Mucosa of descending colon (tissue), 3 donors: ENCODE data around the gene SMAD6. TPM values are rescaled to one million over a fixed set of nuclear protein-coding genes. Genes with fewer than 3 reads are reported as not detected.

Experiments used
- ATAC-seq: fragments of 200-7000 bp; cut with Tn5 transposase; one replicate; pipeline ENCODE4 v1.9.1; 2020; ENCODE audit warnings: mild to moderate bottlenecking, moderate library complexity
- DNase-seq, 3 donors: peaks; one replicate each; pipeline ENCODE4 v3.0.0-alpha.2; 2020
- H3K36me3 ChIP-seq: fragments of 200-600 bp; one replicate; pipeline ENCODE4 v1.8.0; 2021; ENCODE audit warnings: low read depth, mild to moderate bottlenecking
- H3K4me1 ChIP-seq: fragments of 200-600 bp; one replicate; pipeline ENCODE4 v1.8.0; 2021; ENCODE audit warnings: low read depth, mild to moderate bottlenecking
- H3K4me3 ChIP-seq: fragments of 200-600 bp; one replicate; pipeline ENCODE4 v1.8.0; 2021; ENCODE audit warnings: mild to moderate bottlenecking
- H3K9me3 ChIP-seq: fragments of 200-600 bp; one replicate; pipeline ENCODE4 v1.8.0; 2021; ENCODE audit warnings: mild to moderate bottlenecking
- intact Hi-C, 2 donors: fragments of 100-400 bp; cut with DNase I in 1 of 2; cut with micrococcal nuclease in 1 of 2; formaldehyde crosslinking; loops; one replicate each; pipeline versions ENCODE4 v1.11.0 to v1.11.1; 2022; cut with DNase I, micrococcal nuclease
- total RNA-seq, 3 donors: library from RNA; stranded (reverse); fragmentation: NEBNext Ultra II Directional in 2 of 3; extraction: Animal tissue kit (Norgen Biotek cat#: 25700) in 2 of 3; gene quantifications; one replicate each; pipeline versions ENCODE4 v1.2.1 to v1.2.4, GENCODE V29; 2021 to 2023
- TF ChIP-seq, protein P1 (sequence below): fragments of 200-600 bp; IDR thresholded peaks from one replicate; pipeline ENCODE4 v1.8.0; 2022; ENCODE audit warnings: antibody characterized with exemption, mild to moderate bottlenecking
- donor health status: DM: no; HTN: no; CAD: no; lungs with moderate emphysema.
- donor health status: DM: no; HTN: no; CAD: no.
- donor health status: DM: no; HTN: yes; CAD: no.

Gene SMAD6
- total RNA-seq, 3 donors from 2014 or later, result 11.5 to 18.5 (median 12.8) TPM

DNA sequence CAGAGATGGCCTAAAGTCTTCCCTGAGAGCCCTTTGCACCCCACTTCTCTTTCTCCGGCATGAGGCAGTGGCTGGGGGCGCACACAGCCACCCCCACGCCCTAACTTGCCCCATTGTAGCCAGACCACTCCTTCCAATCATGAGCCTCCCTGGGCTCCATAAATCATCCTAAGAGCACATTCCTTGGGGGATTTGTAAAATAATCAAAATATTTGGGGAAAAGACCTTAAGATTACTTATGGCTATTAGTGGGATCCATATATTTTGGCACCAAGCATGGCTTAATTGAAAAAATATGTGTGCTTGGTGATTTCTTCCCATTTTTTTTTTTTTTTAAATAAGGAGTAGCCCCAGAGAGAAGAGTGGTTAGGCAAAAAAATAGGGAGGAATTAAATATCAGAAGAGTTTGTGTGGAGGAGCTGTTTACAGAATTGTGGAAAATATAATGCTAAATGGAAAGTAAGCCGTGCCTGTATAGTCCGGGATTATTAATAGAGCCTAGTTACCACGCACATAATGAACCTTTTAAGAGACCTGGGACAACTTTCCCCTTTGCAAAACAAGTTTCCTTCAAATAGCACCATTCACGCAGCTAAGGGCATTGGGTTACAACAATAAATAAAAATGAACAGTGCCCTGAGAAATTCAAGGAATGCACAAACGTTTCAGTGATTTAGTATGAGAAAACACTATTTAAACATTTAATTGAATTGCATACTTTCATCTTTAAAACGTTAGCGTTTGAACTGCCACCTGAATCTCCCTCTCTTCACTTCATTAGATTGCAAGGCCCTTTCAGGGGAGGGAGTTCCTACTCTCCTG lies 46.1 kb downstream of the SMAD6 start:
- TF ChIP-seq, protein P1, sequence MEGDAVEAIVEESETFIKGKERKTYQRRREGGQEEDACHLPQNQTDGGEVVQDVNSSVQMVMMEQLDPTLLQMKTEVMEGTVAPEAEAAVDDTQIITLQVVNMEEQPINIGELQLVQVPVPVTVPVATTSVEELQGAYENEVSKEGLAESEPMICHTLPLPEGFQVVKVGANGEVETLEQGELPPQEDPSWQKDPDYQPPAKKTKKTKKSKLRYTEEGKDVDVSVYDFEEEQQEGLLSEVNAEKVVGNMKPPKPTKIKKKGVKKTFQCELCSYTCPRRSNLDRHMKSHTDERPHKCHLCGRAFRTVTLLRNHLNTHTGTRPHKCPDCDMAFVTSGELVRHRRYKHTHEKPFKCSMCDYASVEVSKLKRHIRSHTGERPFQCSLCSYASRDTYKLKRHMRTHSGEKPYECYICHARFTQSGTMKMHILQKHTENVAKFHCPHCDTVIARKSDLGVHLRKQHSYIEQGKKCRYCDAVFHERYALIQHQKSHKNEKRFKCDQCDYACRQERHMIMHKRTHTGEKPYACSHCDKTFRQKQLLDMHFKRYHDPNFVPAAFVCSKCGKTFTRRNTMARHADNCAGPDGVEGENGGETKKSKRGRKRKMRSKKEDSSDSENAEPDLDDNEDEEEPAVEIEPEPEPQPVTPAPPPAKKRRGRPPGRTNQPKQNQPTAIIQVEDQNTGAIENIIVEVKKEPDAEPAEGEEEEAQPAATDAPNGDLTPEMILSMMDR, result no peak
- ATAC-seq (no peak), DNase-seq (no peak)
- no peaks in the 10 kb centered on the region for H3K36me3 ChIP-seq
- H3K4me1 ChIP-seq, result no peaks in the 10 kb centered on the region
- intact Hi-C loops, result no loop called here
- H3K9me3 ChIP-seq, result no peaks in the 10 kb centered on the region
- H3K4me3 ChIP-seq, result no peak overlapping the region

DNA sequence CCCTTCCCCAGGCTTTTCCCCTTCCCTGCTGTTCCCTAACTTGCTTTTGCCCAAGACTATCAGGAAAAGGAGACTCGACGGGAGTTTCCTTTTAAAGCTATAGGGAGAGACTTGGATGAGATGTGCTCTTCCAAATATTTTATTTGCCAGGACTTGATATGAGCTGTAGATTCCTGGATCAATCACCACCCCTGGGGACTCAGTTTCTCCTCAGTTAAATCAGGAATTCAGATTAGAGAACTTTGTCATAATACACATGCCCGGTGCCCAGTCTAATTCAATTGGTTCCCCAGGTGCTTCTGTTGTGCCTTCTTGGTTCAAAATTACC lies 46.6 kb downstream of the SMAD6 start:
- Histone ChIP-seq H3K4me3 (no peak overlapping the region), H3K36me3 (no peaks in the 10 kb centered on the region), H3K4me1 (no peaks in the 10 kb centered on the region), H3K9me3 (no peaks in the 10 kb centered on the region)
- intact Hi-C loops, result no loop called here
- ATAC-seq, result no peak
- TF ChIP-seq, protein P1, result no peak
- DNase-seq, result no peak

DNA sequence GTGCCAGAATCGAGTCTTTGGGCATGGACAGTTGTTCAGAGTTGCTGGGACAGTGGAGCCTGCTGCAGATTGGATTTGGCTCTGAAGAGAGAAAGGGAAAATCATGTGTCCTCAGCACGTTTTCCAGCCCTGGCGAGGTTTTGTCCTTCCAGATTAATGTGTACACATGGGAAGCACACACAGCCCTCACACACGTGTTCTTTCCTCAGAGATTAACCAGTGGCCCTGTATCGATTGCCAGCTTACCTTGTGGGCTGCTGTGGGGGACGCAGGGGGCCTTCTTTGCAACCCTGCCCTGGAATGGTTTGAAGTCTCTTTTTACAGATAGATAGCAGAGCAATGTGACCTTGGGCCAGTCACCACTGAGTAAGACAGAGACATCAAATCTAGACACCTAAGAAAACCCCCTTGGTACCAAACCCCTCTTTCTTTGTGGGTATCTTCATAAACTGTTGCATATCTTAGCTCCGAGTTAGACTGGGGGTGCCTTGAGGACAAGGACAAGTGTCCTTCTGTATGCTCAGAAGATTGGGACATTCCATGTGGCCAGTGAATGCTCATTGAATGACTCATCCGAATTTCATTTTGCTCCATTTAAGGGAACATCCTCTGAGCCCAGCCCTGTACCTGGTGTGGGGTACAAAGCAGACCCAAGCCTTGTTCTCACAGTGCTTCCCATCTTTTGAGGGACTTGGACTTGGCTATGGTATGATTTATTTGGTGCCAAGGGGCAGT lies 48.0 kb downstream of the SMAD6 start:
- no peak for ATAC-seq
- TF ChIP-seq, protein P1, result no peak
- no peak for DNase-seq
- H3K4me3 ChIP-seq, result no peak overlapping the region
- intact Hi-C loops, result no loop called here
- peaks cover 3% of the 10 kb centered on the region for H3K9me3 ChIP-seq
- no peaks in the 10 kb centered on the region for H3K36me3 ChIP-seq
- H3K4me1 ChIP-seq, result no peaks in the 10 kb centered on the region

DNA sequence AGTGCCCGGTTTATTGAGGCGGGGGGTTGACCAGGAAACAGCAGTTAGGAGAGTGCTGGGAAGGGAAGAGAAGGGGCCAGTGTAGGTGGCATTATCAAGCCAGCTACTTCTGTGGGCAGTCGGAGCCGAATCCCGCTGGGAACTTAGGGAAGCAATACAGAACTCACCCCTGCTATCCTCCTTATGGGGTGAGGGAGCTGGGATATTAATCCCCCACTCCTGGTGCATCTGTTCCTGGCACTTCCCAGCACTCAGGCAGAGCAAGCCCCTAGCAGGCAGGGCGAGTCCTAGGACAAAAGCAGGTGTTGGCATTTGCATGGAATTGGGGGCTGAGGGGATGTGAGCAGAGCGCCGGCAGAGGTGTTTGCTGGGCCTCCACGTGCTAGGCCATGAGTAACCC lies 48.6 kb downstream of the SMAD6 start:
- TF ChIP-seq, protein P1, result no peak
- Histone ChIP-seq H3K36me3 (no peaks in the 10 kb centered on the region), H3K9me3 (peaks cover 9% of the 10 kb centered on the region), H3K4me1 (no peaks in the 10 kb centered on the region), H3K4me3 (no peak overlapping the region)
- no peak for DNase-seq
- ATAC-seq, result no peak
- intact Hi-C loops, result no loop called here

DNA sequence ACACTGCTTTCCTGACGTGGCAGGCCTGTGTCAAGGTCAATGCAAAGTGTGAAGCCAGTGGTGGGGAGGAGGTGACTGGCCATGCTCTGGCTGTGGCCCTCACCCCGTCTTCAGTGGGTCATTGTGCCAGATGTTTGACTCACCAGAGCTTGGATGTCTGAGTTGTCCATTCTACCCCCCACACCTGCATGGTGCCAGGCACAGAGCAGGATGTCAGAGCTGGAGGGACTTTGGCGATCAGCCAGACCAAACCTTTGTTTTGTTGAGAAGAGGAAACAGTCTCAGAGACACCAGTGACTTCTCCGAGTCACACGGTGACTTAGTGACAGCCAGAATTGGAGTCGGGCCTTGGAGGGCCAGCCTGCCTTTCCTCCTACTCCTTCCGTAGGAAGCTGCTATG lies 49.5 kb downstream of the SMAD6 start:
- DNase-seq (no peak), ATAC-seq (peak; percentile 43)
- Histone ChIP-seq H3K36me3 (no peaks in the 10 kb centered on the region), H3K4me1 (no peaks in the 10 kb centered on the region), H3K4me3 (no peak overlapping the region), H3K9me3 (peaks cover 10% of the 10 kb centered on the region)
- TF ChIP-seq, protein P1, result no peak
- intact Hi-C loops, result no loop called here
